HK-2 (cell line): ENCODE data around the gene CHCHD4.

Source experiments
- DNase-seq: peaks from one replicate; pipeline ENCODE4 v3.0.0-alpha.2; 2018; ENCODE audit not compliant: unreplicated experiment

Gene CHCHD4

GRCh38 chr3:14124615-14125192, at the start of gene CHCHD4, which contains the start of gene TMEM43:
TSS of gene CHCHD4 (minus strand) at chr3:14124870. CDS start at chr3:14124676, 194 bp downstream.
TSS of gene TMEM43 (plus strand) at chr3:14125052. CDS start at chr3:14125194, 142 bp downstream.
- peak; percentile 96 for DNase-seq

GRCh38 chr3:14172496-14172895, 47.8 kb upstream of the CHCHD4 start:
- no peak for DNase-seq

GRCh38 chr3:14170531-14171159, 46.0 kb upstream of the CHCHD4 start:
- no peak for DNase-seq

GRCh38 chr3:14169871-14170270, 45.2 kb upstream of the CHCHD4 start:
- no peak for DNase-seq

GRCh38 chr3:14169435-14169834, 44.8 kb upstream of the CHCHD4 start:
- DNase-seq, result no peak

GRCh38 chr3:14166877-14167603, 42.4 kb upstream of the CHCHD4 start:
- DNase-seq, result no peak

GRCh38 chr3:14162178-14162577, 37.5 kb upstream of the CHCHD4 start:
- DNase-seq, result no peak

- DNase-seq, result no peak
These were observed 36.6 kb upstream of the CHCHD4 start for GRCh38 chr3:14161282-14161681.

GRCh38 chr3:14159426-14159825, 34.8 kb upstream of the CHCHD4 start:
- no peak for DNase-seq

GRCh38 chr3:14158370-14158769, 33.7 kb upstream of the CHCHD4 start:
- no peak for DNase-seq

- no peak for DNase-seq
These were observed 33.3 kb upstream of the CHCHD4 start for GRCh38 chr3:14157951-14158350.

GRCh38 chr3:14156843-14157561, 32.3 kb upstream of the CHCHD4 start:
- DNase-seq, result no peak

- DNase-seq, result no peak
These were observed 31.5 kb upstream of the CHCHD4 start for GRCh38 chr3:14156201-14156600.

GRCh38 chr3:14154895-14155440, 30.3 kb upstream of the CHCHD4 start:
- no peak for DNase-seq

GRCh38 chr3:14154276-14154675, 29.6 kb upstream of the CHCHD4 start:
- no peak for DNase-seq

- DNase-seq, result no peak
These were observed 29.0 kb upstream of the CHCHD4 start for GRCh38 chr3:14153663-14154062.

- no peak for DNase-seq
These were observed 28.3 kb upstream of the CHCHD4 start for GRCh38 chr3:14152963-14153355.

- DNase-seq, result no peak
These were observed 27.7 kb upstream of the CHCHD4 start for GRCh38 chr3:14152233-14152962.

GRCh38 chr3:14151471-14152083, 26.9 kb upstream of the CHCHD4 start:
- no peak for DNase-seq

GRCh38 chr3:14150491-14151230, 26.0 kb upstream of the CHCHD4 start:
- no peak for DNase-seq
